GM21619 (cell line): ENCODE measurements around the gene PTRH2.
A peak's percentile ranks its signal among the peaks of the same experiment; 100 is the strongest.
"Not testable (repeated sequence)": the region's sequence is repeated elsewhere in the genome, so short reads cannot be mapped to it uniquely, and the experiment has no call there.

ENCODE experiments used
- ATAC-seq: cut with Tn5 transposase; IDR thresholded peaks from one replicate; pipeline ENCODE4 v1.9.1; 2021; ENCODE audit not compliant: unreplicated experiment

Gene PTRH2

DNA sequence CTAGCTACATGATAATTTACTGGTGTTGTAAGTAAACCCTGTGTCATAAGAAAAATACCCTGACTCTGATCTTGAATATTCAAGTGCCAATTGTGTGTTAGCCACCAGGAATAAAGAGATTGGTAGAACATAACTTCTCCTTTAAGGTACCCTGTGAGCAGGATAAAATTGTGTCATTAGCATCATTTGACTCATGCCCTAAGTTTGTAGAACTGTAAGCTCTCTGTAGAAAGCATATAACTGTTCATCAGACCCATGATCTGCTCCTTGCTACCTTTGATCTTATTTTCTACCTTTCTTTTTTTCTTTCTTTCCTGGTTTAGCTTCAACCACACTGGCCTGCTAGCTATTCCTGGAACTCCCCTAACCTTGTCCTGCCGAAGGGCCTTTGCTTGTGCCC is 35.8 kb downstream of the PTRH2 start:
- no peak for ATAC-seq

DNA sequence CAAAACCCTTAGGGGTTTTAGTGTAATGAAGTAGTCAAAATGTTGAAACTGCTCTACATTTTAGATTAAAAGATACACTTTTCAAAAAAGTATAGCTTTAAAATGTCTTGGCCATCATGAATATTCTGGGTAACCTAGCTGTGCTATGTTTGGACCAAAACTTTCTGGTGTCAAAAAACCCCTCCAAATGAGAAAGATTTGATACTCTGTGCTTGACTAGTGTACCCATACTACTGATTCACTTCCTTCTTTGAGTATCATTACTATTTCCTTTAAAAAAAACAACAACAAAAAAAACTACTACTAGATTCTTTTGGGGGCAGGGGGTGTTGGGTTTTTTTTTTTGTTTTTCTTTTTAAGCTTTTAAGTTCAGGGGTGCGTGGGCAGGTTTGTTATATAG is 37.3 kb downstream of the PTRH2 start:
- no peak for ATAC-seq

- peak; percentile 70 for ATAC-seq
These were observed 37.8 kb downstream of the PTRH2 start for GRCh38 chr17:59669411-59669810.

- no peak for ATAC-seq
These were observed 38.4 kb downstream of the PTRH2 start for GRCh38 chr17:59668816-59669215.

GRCh38 chr17:59666235-59666634 is 41.0 kb downstream of the PTRH2 start:
- ATAC-seq = no peak

GRCh38 chr17:59656624-59657023 is 50.6 kb downstream of the PTRH2 start:
- ATAC-seq = not testable (repeated sequence)

- no peak for ATAC-seq
These were observed 55.1 kb downstream of the PTRH2 start for GRCh38 chr17:59652119-59652518.

DNA sequence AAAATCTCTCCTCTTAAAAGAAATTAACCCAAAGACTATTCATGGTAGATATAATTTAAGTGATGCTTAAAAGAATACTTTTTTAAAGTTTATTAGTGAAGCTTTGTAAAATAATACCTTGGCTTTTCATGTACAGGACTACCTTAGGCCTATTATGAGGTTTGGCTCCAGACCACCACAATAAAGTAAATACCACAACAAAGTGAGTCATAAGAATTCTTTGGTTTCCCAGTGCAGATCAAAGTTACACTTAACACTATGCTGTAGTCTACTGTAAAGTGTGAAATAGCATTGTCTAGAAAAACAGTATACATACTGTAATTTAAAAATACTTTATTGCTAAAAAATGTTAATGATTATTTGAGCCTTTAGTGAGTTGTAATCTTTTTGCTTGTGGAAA is 55.9 kb downstream of the PTRH2 start:
- ATAC-seq = no peak

GRCh38 chr17:59650642-59651041 is 56.6 kb downstream of the PTRH2 start:
- ATAC-seq = no peak

GRCh38 chr17:59649886-59650285 is 57.3 kb downstream of the PTRH2 start:
- ATAC-seq = no peak
